H9 (cell line): ENCODE measurements around the gene TMTC1. TPM values are rescaled to one million over a fixed set of nuclear protein-coding genes. Genes with fewer than 3 reads are reported as not detected.

ENCODE experiments used
- DNase-seq: peaks from one replicate; pipeline ENCODE4 v3.0.0-alpha.2; 2017
- H2AFZ ChIP-seq: one replicate; pipeline ENCODE4 v1.6.1; 2013; ENCODE audit warnings: mild to moderate bottlenecking, low read length, control low read depth, moderate library complexity
- H2AK5ac ChIP-seq: 2 replicates; pipeline ENCODE4 v1.6.1; 2013; ENCODE audit warnings: low read length, control low read depth, mixed read lengths; ENCODE audit not compliant: insufficient read length
- H2BK120ac ChIP-seq: one replicate; pipeline ENCODE4 v1.6.1; 2013; ENCODE audit warnings: low read depth, mild to moderate bottlenecking, low read length, control low read depth, inconsistent platforms; ENCODE audit not compliant: poor library complexity, severe bottlenecking
- H2BK12ac ChIP-seq: 2 replicates; pipeline ENCODE4 v1.6.1; 2013; ENCODE audit warnings: low read length, control low read depth, mixed read lengths, low read depth; ENCODE audit not compliant: insufficient read length
- H2BK15ac ChIP-seq: 2 replicates; pipeline ENCODE4 v1.6.1; 2013; ENCODE audit warnings: low read depth, low read length, control low read depth
- H2BK20ac ChIP-seq: one replicate; pipeline ENCODE4 v1.6.1; 2013; ENCODE audit warnings: low read depth, mild to moderate bottlenecking, low read length, control low read depth, inconsistent platforms; ENCODE audit not compliant: poor library complexity, severe bottlenecking
- H2BK5ac ChIP-seq: 2 replicates; pipeline ENCODE4 v1.6.1; 2013; ENCODE audit warnings: low read length, control low read depth, mixed read lengths; ENCODE audit not compliant: insufficient read length
- H3K14ac ChIP-seq: 2 replicates; pipeline ENCODE4 v1.6.1; 2013; ENCODE audit warnings: low read length, control low read depth; ENCODE audit not compliant: insufficient read depth
- H3K18ac ChIP-seq: 2 replicates; pipeline ENCODE4 v1.6.1; 2013; ENCODE audit warnings: low read depth, mild to moderate bottlenecking, mixed read lengths, low read length, control low read depth; ENCODE audit not compliant: insufficient read length
- H3K23ac ChIP-seq: 2 replicates; pipeline ENCODE4 v1.6.1; 2013; ENCODE audit warnings: low read length, control low read depth, mixed read lengths, low read depth; ENCODE audit not compliant: insufficient read length
- H3K23me2 ChIP-seq: 2 replicates; pipeline ENCODE4 v1.6.1; 2013; ENCODE audit warnings: low read depth, mild to moderate bottlenecking, mixed read lengths, low read length, control low read depth; ENCODE audit not compliant: insufficient read length, poor library complexity, severe bottlenecking
- H3K27ac ChIP-seq: 2 replicates; pipeline ENCODE4 v1.5.1; 2013; ENCODE audit warnings: low read length, control low read depth, mixed read lengths, low read depth; ENCODE audit not compliant: insufficient read length
- H3K27me3 ChIP-seq: 2 replicates; pipeline ENCODE4 v1.6.1; 2013; ENCODE audit warnings: low read length, control low read depth, inconsistent platforms; ENCODE audit not compliant: insufficient read depth
- H3K4ac ChIP-seq: 2 replicates; pipeline ENCODE4 v1.6.1; 2013; ENCODE audit warnings: low read depth, mild to moderate bottlenecking, control low read depth, inconsistent platforms, low read length, moderate library complexity
- H3K4me1 ChIP-seq: 2 replicates; pipeline ENCODE4 v1.6.1; 2013; ENCODE audit warnings: low read length, control low read depth, inconsistent platforms; ENCODE audit not compliant: insufficient read depth
- H3K4me2 ChIP-seq: 2 replicates; pipeline ENCODE4 v1.6.1; 2013; ENCODE audit warnings: low read length, control low read depth, mixed read lengths; ENCODE audit not compliant: insufficient read length, insufficient read depth
- H3K56ac ChIP-seq: 2 replicates; pipeline ENCODE4 v1.6.1; 2013; ENCODE audit warnings: low read depth, mild to moderate bottlenecking, mixed read lengths, low read length, control low read depth; ENCODE audit not compliant: insufficient read length
- H3K79me1 ChIP-seq: 2 replicates; pipeline ENCODE4 v1.6.1; 2013; ENCODE audit warnings: low read depth, mild to moderate bottlenecking, moderate library complexity, low read length, control low read depth, inconsistent platforms; ENCODE audit not compliant: insufficient read depth, poor library complexity, severe bottlenecking
- H3K79me2 ChIP-seq: 2 replicates; pipeline ENCODE4 v1.6.1; 2013; ENCODE audit warnings: low read length, control low read depth, inconsistent platforms; ENCODE audit not compliant: insufficient read depth
- H3K9ac ChIP-seq: 2 replicates; pipeline ENCODE4 v1.6.1; 2013; ENCODE audit warnings: low read length, control low read depth, mixed read lengths; ENCODE audit not compliant: insufficient read length; ENCODE audit errors: extremely low read depth
- H3K9me3 ChIP-seq: one replicate; pipeline ENCODE4 v1.6.1; 2013; ENCODE audit warnings: low read depth, low read length, inconsistent platforms; ENCODE audit not compliant: control insufficient read depth
- H3T11ph ChIP-seq: one replicate; pipeline ENCODE4 v1.6.1; 2013; ENCODE audit warnings: mild to moderate bottlenecking, low read length, control low read depth, inconsistent platforms
- H4K20me1 ChIP-seq: one replicate; pipeline ENCODE4 v1.6.1; 2013; ENCODE audit not compliant: control insufficient read depth, insufficient read length, insufficient read depth
- H4K5ac ChIP-seq: 2 replicates; pipeline ENCODE4 v1.6.1; 2013; ENCODE audit warnings: low read depth, mild to moderate bottlenecking, mixed read lengths, low read length, control low read depth; ENCODE audit not compliant: insufficient read length
- H4K8ac ChIP-seq: replicated peaks from 2 replicates; pipeline ENCODE4 v1.6.1; 2013; ENCODE audit warnings: low read length, control low read depth, mixed read lengths, low read depth; ENCODE audit not compliant: insufficient read length
- H4K91ac ChIP-seq: 2 replicates; pipeline ENCODE4 v1.6.1; 2013; ENCODE audit warnings: low read depth, mild to moderate bottlenecking, moderate library complexity, mixed read lengths, low read length, control low read depth; ENCODE audit not compliant: insufficient read length
- H3K27ac Mint-ChIP-seq, 3 experiments: 2 replicates in 2 of 3; 3 replicates in 1 of 3; pipeline ENCODE4 v1.8.0; 2020 to 2021; ENCODE audit warnings: mixed read lengths in 3 of 3, mild to moderate bottlenecking in 1 of 3, moderate library complexity in 1 of 3
- H3K27me3 Mint-ChIP-seq: 2 replicates; pipeline ENCODE4 v1.8.0; 2021; ENCODE audit warnings: low read depth, mild to moderate bottlenecking, moderate library complexity, mixed read lengths
- H3K36me3 Mint-ChIP-seq, 3 experiments: 2 replicates in 2 of 3; 3 replicates in 1 of 3; pipeline ENCODE4 v1.8.0; 2020 to 2021; ENCODE audit warnings: low read depth in 3 of 3, mixed read lengths in 3 of 3; ENCODE audit not compliant: insufficient read depth in 1 of 3
- H3K4me1 Mint-ChIP-seq, 2 experiments: 2 replicates each; pipeline ENCODE4 v1.8.0; 2020; ENCODE audit warnings: mixed read lengths in 2 of 2
- H3K4me3 Mint-ChIP-seq, 2 experiments: 2 replicates in 1 of 2; 3 replicates in 1 of 2; pipeline ENCODE4 v1.8.0; 2020 to 2021; ENCODE audit warnings: mild to moderate bottlenecking in 2 of 2, mixed read lengths in 2 of 2, moderate library complexity in 1 of 2
- H3K9me3 Mint-ChIP-seq, 2 experiments: 2 replicates in 1 of 2; 3 replicates in 1 of 2; pipeline ENCODE4 v1.8.0; 2020; ENCODE audit warnings: mild to moderate bottlenecking in 2 of 2, mixed read lengths in 2 of 2, moderate library complexity in 1 of 2
- WGBS: extraction: QIAGEN DNeasy Blood & Tissue Kit; methylation state at CpG from one replicate; pipeline ENCODE4 v1.1.7; 2013; ENCODE audit warnings: missing lambda C conversion rate, low lambda C conversion rate, mixed read lengths; ENCODE audit not compliant: insufficient read length; ENCODE audit errors: extremely low coverage; 5-methylcytosine and 5-hydroxymethylcytosine counted together
- total RNA-seq: library from RNA; stranded (reverse); gene quantifications from 2 replicates; pipeline ENCODE4 v1.2.1, GENCODE V29; 2021
- TF ChIP-seq, protein P1 (sequence below): fragments of 200-600 bp; sonication (generic); conservative IDR thresholded peaks from 3 replicates; pipeline ENCODE4 v1.8.0; 2021; ENCODE audit warnings: antibody characterized with exemption, mild to moderate bottlenecking

The TMTC1 gene
- total RNA-seq, 1 experiment from 2014 or later = 16.1 TPM

DNA sequence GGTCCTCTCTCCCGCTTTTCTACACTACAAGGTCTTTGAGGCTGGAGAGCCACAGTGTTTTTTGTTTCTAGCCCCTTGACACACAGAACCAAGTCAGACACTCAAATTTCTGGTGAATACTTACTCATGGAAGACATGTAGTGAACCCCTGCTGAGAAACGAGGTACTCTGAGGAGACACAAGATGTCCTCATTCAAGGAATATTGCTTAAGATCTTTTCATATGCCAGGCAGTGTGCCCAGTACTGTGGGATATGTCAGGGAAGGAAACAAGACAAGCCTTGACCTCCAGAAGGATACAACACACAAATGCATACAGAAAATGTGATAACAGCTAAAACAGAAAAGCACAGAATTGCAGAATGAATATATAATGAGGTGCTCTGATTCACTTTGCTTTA, 75.9 kb downstream of the TMTC1 start:
- Histone ChIP-seq H2BK120ac (no peak overlapping the region), H3K79me1 (no peaks in the 10 kb centered on the region), H2AK5ac (no peak overlapping the region), H3K4ac (no peak overlapping the region), H2BK15ac (no peak overlapping the region), H3K27ac (no peak overlapping the region), H2AFZ (no peak overlapping the region), H3K79me2 (no peaks in the 10 kb centered on the region), H3K27me3 (no peaks in the 10 kb centered on the region), H3K9me3 (no peaks in the 10 kb centered on the region), H3K56ac (no peak overlapping the region), H3K4me1 (0 out of 2 replicates have a peak, but pooled peaks cover 2% of the 10 kb centered on the region), H2BK20ac (no peak overlapping the region), H3K4me2 (no peak overlapping the region), H4K5ac (no peak overlapping the region), H3K18ac (no peak overlapping the region), H2BK5ac (no peak overlapping the region), H3T11ph (no peak overlapping the region), H3K23ac (no peak overlapping the region), H3K9ac (no peak overlapping the region), H3K14ac (no peak overlapping the region), H4K8ac (no peak overlapping the region), H4K20me1 (no peaks in the 10 kb centered on the region), H2BK12ac (no peak overlapping the region), H3K23me2 (no peaks in the 10 kb centered on the region), H4K91ac (no peak overlapping the region)
- WGBS = no CpG with 5 or more reads among the region's 2 CpGs
- H3K4me1 Mint-ChIP-seq = peaks cover 17 to 35% of the 10 kb centered on the region in 2 experiments
- no peak overlapping the region for H3K4me3 Mint-ChIP-seq
- H3K9me3 Mint-ChIP-seq = no peaks in the 10 kb centered on the region
- TF ChIP-seq, protein P1, sequence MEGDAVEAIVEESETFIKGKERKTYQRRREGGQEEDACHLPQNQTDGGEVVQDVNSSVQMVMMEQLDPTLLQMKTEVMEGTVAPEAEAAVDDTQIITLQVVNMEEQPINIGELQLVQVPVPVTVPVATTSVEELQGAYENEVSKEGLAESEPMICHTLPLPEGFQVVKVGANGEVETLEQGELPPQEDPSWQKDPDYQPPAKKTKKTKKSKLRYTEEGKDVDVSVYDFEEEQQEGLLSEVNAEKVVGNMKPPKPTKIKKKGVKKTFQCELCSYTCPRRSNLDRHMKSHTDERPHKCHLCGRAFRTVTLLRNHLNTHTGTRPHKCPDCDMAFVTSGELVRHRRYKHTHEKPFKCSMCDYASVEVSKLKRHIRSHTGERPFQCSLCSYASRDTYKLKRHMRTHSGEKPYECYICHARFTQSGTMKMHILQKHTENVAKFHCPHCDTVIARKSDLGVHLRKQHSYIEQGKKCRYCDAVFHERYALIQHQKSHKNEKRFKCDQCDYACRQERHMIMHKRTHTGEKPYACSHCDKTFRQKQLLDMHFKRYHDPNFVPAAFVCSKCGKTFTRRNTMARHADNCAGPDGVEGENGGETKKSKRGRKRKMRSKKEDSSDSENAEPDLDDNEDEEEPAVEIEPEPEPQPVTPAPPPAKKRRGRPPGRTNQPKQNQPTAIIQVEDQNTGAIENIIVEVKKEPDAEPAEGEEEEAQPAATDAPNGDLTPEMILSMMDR = no peak
- H3K27ac Mint-ChIP-seq = no peak overlapping the region
- DNase-seq = no peak
- H3K27me3 Mint-ChIP-seq = no peaks in the 10 kb centered on the region
- peaks cover 0 to 2% (median 0%) of the 10 kb centered on the region in 3 experiments; a peak in 2 of 7 replicates for H3K36me3 Mint-ChIP-seq
